HepG2 (cell line): ENCODE data around the gene PHTF1. TPM values are rescaled to one million over a fixed set of nuclear protein-coding genes. Genes with fewer than 3 reads are reported as not detected.

Source experiments
- ATAC-seq: fragments of 200-7000 bp; cut with Tn5 transposase; 3 replicates; pipeline ENCODE4 v1.9.1; 2020; ENCODE audit warnings: mild to moderate bottlenecking, moderate library complexity
- BruUV-seq: library from RNA; stranded (reverse); fragments of 400-500 nt; replicated peaks from 2 replicates; lab custom pipeline; 2021; lab: Mats Ljungman, UMichigan
- CTCF ChIA-PET: fragments of 300-600 bp; formaldehyde crosslinking; extraction: SDS; loops from one replicate; lab custom pipeline; 2021; ENCODE audit warnings: low total read pairs, inconsistent platforms, low intra/inter-chr PET ratio; lab: Yijun Ruan, JAX
- POLR2A ChIA-PET: fragments of 350-600 bp; sonication (Branson Sonifier 250); formaldehyde crosslinking; loops from one replicate; lab custom pipeline; 2020; ENCODE audit warnings: antibody characterized with exemption, inconsistent platforms; lab: Yijun Ruan, JAX
- DNase-seq: peaks from one replicate; pipeline ENCODE4 v3.0.0-alpha.2; 2015; ENCODE audit warnings: low spot score
- FAIRE-seq: peaks from 3 replicates; lab custom pipeline; 2011; peaks lifted over from hg19 to GRCh38; lab: Jason Lieb, UNC
- H2AFZ ChIP-seq: one replicate; pipeline ENCODE4 v1.6.1; 2011; ENCODE audit warnings: low read length, inconsistent platforms
- H3K27ac ChIP-seq: fragments of 300-600 bp; 3 replicates; pipeline ENCODE4 v1.8.0; 2011; ENCODE audit warnings: mixed run types, mild to moderate bottlenecking, mixed read lengths, low read length, inconsistent platforms; ENCODE audit not compliant: insufficient read depth; ENCODE audit errors: extremely low read length
- H3K27me3 ChIP-seq, 2 experiments: fragments of 200-600 bp in 1 of 2; 2 replicates in 1 of 2; 3 replicates in 1 of 2; pipeline versions ENCODE4 v1.6.0 to v1.8.0; 2011; ENCODE audit warnings: low read length in 2 of 2, mild to moderate bottlenecking in 2 of 2, moderate library complexity in 2 of 2, inconsistent platforms in 1 of 2; ENCODE audit not compliant: insufficient read depth in 2 of 2, control insufficient read depth in 1 of 2
- H3K36me3 ChIP-seq, 2 experiments: fragments of 200-600 bp in 1 of 2; replicated peaks in 1 of 2; 2 replicates in 1 of 2; 3 replicates in 1 of 2; pipeline versions ENCODE4 v1.5.1 to v1.8.0; 2011; ENCODE audit warnings: low read length in 2 of 2, inconsistent platforms in 1 of 2; ENCODE audit not compliant: insufficient read depth in 2 of 2, control insufficient read depth in 1 of 2
- H3K4me1 ChIP-seq: 2 replicates; pipeline ENCODE4 v1.5.1; 2012; ENCODE audit warnings: low read length, inconsistent platforms; ENCODE audit not compliant: insufficient read depth
- H3K4me2 ChIP-seq: 2 replicates; pipeline ENCODE4 v1.6.0; 2011; ENCODE audit warnings: low read depth, low read length, inconsistent platforms
- H3K4me3 ChIP-seq, 3 experiments: fragments of 200-600 bp in 1 of 3; sonication (generic), shearing (Covaris generic) in 1 of 3; replicated peaks in 1 of 3; 2 replicates each; pipeline ENCODE4 v1.5.1; 2011 to 2016; ENCODE audit warnings: low read length in 3 of 3, inconsistent platforms in 2 of 3, low read depth in 2 of 3, mild to moderate bottlenecking in 2 of 3, control low read depth in 1 of 3, mixed read lengths in 1 of 3; ENCODE audit not compliant: insufficient read depth in 1 of 3
- H3K79me2 ChIP-seq: one replicate; pipeline ENCODE4 v1.6.1; 2011; ENCODE audit warnings: low read length, inconsistent platforms; ENCODE audit not compliant: insufficient read depth
- H3K9ac ChIP-seq: 2 replicates; pipeline ENCODE4 v1.6.0; 2011; ENCODE audit warnings: mild to moderate bottlenecking, low read depth, low read length, inconsistent platforms; ENCODE audit not compliant: insufficient read depth
- H3K9me3 ChIP-seq: 2 replicates; pipeline ENCODE4 v1.5.1; 2012; ENCODE audit warnings: mild to moderate bottlenecking, low read length
- H4K20me1 ChIP-seq: 2 replicates; pipeline ENCODE4 v1.6.0; 2011; ENCODE audit warnings: inconsistent platforms, mild to moderate bottlenecking, low read length, moderate library complexity; ENCODE audit not compliant: insufficient read depth
- E2F1 ChIP-seq: sonication (generic); formaldehyde crosslinking; IDR thresholded peaks from 2 replicates; pipeline ENCODE4 v1.5.0; 2020; ENCODE audit warnings: missing genetic modification reagents
- ERF ChIP-seq: IDR thresholded peaks from 2 replicates; pipeline ENCODE4 v1.6.1; 2018; ENCODE audit warnings: missing biosample characterization, missing genetic modification reagents
- IRX3 ChIP-seq: sonication (generic); formaldehyde crosslinking; IDR thresholded peaks from 2 replicates; pipeline ENCODE4 v1.8.1; 2023; ENCODE audit warnings: mild to moderate bottlenecking, low read depth, missing genetic modification reagents, borderline replicate concordance
- KMT2A ChIP-seq: sonication (generic); formaldehyde crosslinking; IDR thresholded peaks from 2 replicates; pipeline ENCODE4 v1.4.0; 2020; ENCODE audit warnings: missing genetic modification reagents
- MTA1 ChIP-seq: sonication (generic); formaldehyde crosslinking; IDR thresholded peaks from 2 replicates; pipeline ENCODE4 v1.4.0; 2020; ENCODE audit warnings: missing genetic modification reagents, mild to moderate bottlenecking, borderline replicate concordance
- MXI1 ChIP-seq: IDR thresholded peaks from 3 replicates; pipeline ENCODE4 v1.6.1; 2012; ENCODE audit warnings: low read depth, low read length, inconsistent platforms, borderline replicate concordance
- RFX1 ChIP-seq: fragments of 450-650 bp; IDR thresholded peaks from 2 replicates; pipeline ENCODE4 v1.6.1; 2017
- RFX3 ChIP-seq: IDR thresholded peaks from 2 replicates; pipeline ENCODE4 v1.6.1; 2016; ENCODE audit warnings: missing biosample characterization, missing genetic modification reagents
- SETDB1 ChIP-seq: sonication (generic); formaldehyde crosslinking; IDR thresholded peaks from 2 replicates; pipeline ENCODE4 v1.5.1; 2020; ENCODE audit warnings: missing genetic modification reagents, mild to moderate bottlenecking, borderline replicate concordance
- ZBTB8A ChIP-seq: sonication (generic); formaldehyde crosslinking; IDR thresholded peaks from 2 replicates; pipeline ENCODE4 v1.4.0; 2020; ENCODE audit warnings: mild to moderate bottlenecking, low read depth, missing genetic modification reagents, borderline replicate concordance
- ZFP37 ChIP-seq: sonication (generic); formaldehyde crosslinking; IDR thresholded peaks from 2 replicates; pipeline ENCODE4 v1.4.0; 2020; ENCODE audit warnings: missing genetic modification reagents, borderline replicate concordance
- ZFY ChIP-seq: sonication (generic); formaldehyde crosslinking; IDR thresholded peaks from 2 replicates; pipeline ENCODE4 v1.4.0; 2020; ENCODE audit warnings: missing genetic modification reagents
- WGBS: methylation state at CpG from one replicate; pipeline ENCODE4 v1.1.6; 2017; ENCODE audit warnings: low lambda C conversion rate; 5-methylcytosine and 5-hydroxymethylcytosine counted together
- in situ Hi-C: cut with HindIII; loops from 2 replicates; pipeline ENCODE4 v1.10.0; 2017; ENCODE audit warnings: low pct_unique_long_range_greater_than_20kb; ENCODE audit not compliant: extremely low pct_ligation_motif_present
- intact Hi-C: fragments of 100-400 bp; cut with micrococcal nuclease; formaldehyde crosslinking; loops from one replicate; pipeline ENCODE4 v1.10.0; 2022; ENCODE audit not compliant: unreplicated experiment
- polyA plus RNA-seq, 8 experiments: library from polyadenylated mRNA; depleted of rRNA in 3 of 8; stranded (reverse) in 7 of 8; unstranded in 1 of 8; fragments of >200 nt; fragmentation: Illumina TruSeq in 4 of 8; extraction: Trizol in 4 of 8; gene quantifications; 2 replicates each; pipeline versions ENCODE4 v1.2.1 to v1.2.3, GENCODE V29; 2011 to 2016; ENCODE audit warnings: low read depth in 4 of 8, missing spikeins in 1 of 8, mixed read lengths in 1 of 8; ENCODE audit not compliant: insufficient read depth in 1 of 8
- total RNA-seq, 5 experiments: library from RNA; depleted of rRNA; stranded (reverse); fragments of >200 nt; fragmentation: Illumina TruSeq; extraction: Trizol; gene quantifications; 2 replicates each; pipeline ENCODE4 v1.2.3, GENCODE V29; 2016; ENCODE audit warnings: low read depth in 1 of 5
- TF ChIP-seq, protein P1 (sequence below): sonication (generic); formaldehyde crosslinking; IDR thresholded peaks from 2 replicates; pipeline ENCODE4 v1.5.0; 2020; ENCODE audit warnings: mild to moderate bottlenecking, missing genetic modification reagents, borderline replicate concordance
- TF ChIP-seq, protein P2 (sequence below): sonication (generic); formaldehyde crosslinking; IDR thresholded peaks from 2 replicates; pipeline ENCODE4 v1.5.0; 2020; ENCODE audit warnings: missing genetic modification reagents
- TF ChIP-seq, protein P3 (sequence below): sonication (generic); formaldehyde crosslinking; IDR thresholded peaks from 2 replicates; pipeline ENCODE4 v1.4.0; 2020; ENCODE audit warnings: missing genetic modification reagents

PHTF1 gene
- total and polyA plus RNA-seq, 2 of the 13 experiments (the other 11 are each of a cell fraction or from before 2014, with no cell fraction given), result 5.0 to 19.7 TPM

GRCh38 chr1:113758631-113759332 lies 504 bp downstream of the PHTF1 start:
- DNase-seq, result peak; percentile 49
- BruUV-seq, result no TSS peak
- no peaks in the 10 kb centered on the region for H3K9me3 ChIP-seq
- H3K4me1 ChIP-seq, result peaks cover 35% of the 10 kb centered on the region
- ChIA-PET POLR2A (interaction anchor here (1.0 to 3.4 kb wide), 5 partner anchors 27 to 612 kb away, joined by 3 to 34 read pairs (median 10); partner anchors contain the start of genes AP4B1, HIPK1 and RSBN1), CTCF (no interaction called here)
- H3K9ac ChIP-seq, result peak overlapping the region; percentile 98
- peaks cover 0 to 4% of the 10 kb centered on the region in 2 experiments; a peak in 1 of 5 replicates for H3K36me3 ChIP-seq
- ATAC-seq, result peak; percentile 88
- H3K79me2 ChIP-seq, result peaks cover 11% of the 10 kb centered on the region
- in situ Hi-C loops (no loop called here), intact Hi-C loops (loop anchor here (1.0 kb wide), 1 partner anchor 54 kb away; the partner anchor contains the start of gene RSBN1)
- H3K4me3 ChIP-seq, result peak overlapping the region; percentile 85 to 91 (median 91)
- no peaks in the 10 kb centered on the region for H4K20me1 ChIP-seq
- peak overlapping the region; percentile 92 for H2AFZ ChIP-seq
- H3K27ac ChIP-seq, result peak overlapping the region; percentile 98
- no peaks in the 10 kb centered on the region; a peak in 1 of 5 replicates for H3K27me3 ChIP-seq
- WGBS, result 1% methylated on average over 23 of the region's 55 CpGs
- H3K4me2 ChIP-seq, result peak overlapping the region; percentile 99
- no peak for FAIRE-seq
- TF ChIP-seq, protein P1, sequence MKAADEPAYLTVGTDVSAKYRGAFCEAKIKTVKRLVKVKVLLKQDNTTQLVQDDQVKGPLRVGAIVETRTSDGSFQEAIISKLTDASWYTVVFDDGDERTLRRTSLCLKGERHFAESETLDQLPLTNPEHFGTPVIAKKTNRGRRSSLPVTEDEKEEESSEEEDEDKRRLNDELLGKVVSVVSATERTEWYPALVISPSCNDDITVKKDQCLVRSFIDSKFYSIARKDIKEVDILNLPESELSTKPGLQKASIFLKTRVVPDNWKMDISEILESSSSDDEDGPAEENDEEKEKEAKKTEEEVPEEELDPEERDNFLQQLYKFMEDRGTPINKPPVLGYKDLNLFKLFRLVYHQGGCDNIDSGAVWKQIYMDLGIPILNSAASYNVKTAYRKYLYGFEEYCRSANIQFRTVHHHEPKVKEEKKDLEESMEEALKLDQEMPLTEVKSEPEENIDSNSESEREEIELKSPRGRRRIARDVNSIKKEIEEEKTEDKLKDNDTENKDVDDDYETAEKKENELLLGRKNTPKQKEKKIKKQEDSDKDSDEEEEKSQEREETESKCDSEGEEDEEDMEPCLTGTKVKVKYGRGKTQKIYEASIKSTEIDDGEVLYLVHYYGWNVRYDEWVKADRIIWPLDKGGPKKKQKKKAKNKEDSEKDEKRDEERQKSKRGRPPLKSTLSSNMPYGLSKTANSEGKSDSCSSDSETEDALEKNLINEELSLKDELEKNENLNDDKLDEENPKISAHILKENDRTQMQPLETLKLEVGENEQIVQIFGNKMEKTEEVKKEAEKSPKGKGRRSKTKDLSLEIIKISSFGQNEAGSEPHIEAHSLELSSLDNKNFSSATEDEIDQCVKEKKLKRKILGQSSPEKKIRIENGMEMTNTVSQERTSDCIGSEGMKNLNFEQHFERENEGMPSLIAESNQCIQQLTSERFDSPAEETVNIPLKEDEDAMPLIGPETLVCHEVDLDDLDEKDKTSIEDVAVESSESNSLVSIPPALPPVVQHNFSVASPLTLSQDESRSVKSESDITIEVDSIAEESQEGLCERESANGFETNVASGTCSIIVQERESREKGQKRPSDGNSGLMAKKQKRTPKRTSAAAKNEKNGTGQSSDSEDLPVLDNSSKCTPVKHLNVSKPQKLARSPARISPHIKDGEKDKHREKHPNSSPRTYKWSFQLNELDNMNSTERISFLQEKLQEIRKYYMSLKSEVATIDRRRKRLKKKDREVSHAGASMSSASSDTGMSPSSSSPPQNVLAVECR (CRISPR knock-in tag), result peak; percentile 93
- TF ChIP-seq RFX3 (CRISPR knock-in tag) (peak; percentile 70), ERF (0 out of 2 replicates have a peak, but pooled peaks have one; percentile 7), E2F1 (CRISPR knock-in tag) (peak; percentile 31; the same call in 1 of the 2 replicates), RFX1 (peak; percentile 76), ZFP37 (CRISPR knock-in tag) (no peak), MTA1 (CRISPR knock-in tag) (0 out of 2 replicates have a peak, but pooled peaks have one; percentile 56), MXI1 (peak; percentile 50; the same call in 1 of the 3 replicates), IRX3 (CRISPR knock-in tag) (0 out of 2 replicates have a peak, but pooled peaks have one; percentile 48), SETDB1 (CRISPR knock-in tag) (no peak), KMT2A (CRISPR knock-in tag) (peak; percentile 27; the same call in 1 of the 2 replicates), ZBTB8A (CRISPR knock-in tag) (0 out of 2 replicates have a peak, but pooled peaks have one; percentile 40), ZFY (CRISPR knock-in tag) (no peak; the same call in 1 of the 2 replicates)
- TF ChIP-seq, protein P2, sequence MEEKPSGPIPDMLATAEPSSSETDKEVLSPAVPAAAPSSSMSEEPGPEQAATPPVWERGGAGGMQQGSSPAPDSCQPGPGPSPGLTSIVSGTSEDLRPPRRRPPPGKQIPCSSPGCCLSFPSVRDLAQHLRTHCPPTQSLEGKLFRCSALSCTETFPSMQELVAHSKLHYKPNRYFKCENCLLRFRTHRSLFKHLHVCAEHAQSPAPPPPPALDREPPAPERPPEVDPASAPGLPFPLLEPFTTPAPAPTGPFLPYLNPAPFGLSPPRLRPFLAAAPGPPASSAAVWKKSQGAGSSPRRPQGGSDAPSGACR (CRISPR knock-in tag), result no peak
- TF ChIP-seq, protein P3, sequence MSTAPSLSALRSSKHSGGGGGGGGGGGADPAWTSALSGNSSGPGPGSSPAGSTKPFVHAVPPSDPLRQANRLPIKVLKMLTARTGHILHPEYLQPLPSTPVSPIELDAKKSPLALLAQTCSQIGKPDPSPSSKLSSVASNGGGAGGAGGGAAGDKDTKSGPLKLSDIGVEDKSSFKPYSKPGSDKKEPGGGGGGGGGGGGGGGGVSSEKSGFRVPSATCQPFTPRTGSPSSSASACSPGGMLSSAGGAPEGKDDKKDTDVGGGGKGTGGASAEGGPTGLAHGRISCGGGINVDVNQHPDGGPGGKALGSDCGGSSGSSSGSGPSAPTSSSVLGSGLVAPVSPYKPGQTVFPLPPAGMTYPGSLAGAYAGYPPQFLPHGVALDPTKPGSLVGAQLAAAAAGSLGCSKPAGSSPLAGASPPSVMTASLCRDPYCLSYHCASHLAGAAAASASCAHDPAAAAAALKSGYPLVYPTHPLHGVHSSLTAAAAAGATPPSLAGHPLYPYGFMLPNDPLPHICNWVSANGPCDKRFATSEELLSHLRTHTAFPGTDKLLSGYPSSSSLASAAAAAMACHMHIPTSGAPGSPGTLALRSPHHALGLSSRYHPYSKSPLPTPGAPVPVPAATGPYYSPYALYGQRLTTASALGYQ (CRISPR knock-in tag), result 0 out of 2 replicates have a peak, but pooled peaks have one; percentile 45
